ENCODE measurements around the gene LRRC8D. TPM values are rescaled to one million over a fixed set of nuclear protein-coding genes. Genes with fewer than 3 reads are reported as not detected.

Gene LRRC8D
- total and polyA plus RNA-seq, 11 donors, result 2.1 to 16.5 (median 8.0) TPM

DNA sequence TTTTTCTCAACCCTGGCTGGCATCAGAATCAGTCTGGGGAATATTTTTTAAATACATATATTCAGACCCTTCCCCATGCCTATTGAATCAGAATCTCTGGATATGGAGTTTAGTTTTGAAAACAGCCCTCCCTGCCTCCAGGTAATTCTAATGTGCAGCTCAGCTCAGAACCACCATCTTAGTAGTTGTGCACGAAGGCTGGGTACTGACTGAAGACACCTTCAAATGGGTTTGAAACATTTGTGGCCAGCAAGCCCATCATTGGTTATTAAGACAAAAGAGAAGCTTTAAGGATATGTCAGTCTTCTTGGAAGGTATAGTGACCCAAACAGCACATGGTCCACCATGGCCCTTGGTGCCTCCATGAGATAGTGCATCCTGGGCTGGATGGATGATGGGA, 7.1 kb downstream of the LRRC8D start:
- no peak overlapping the region for H3K4me3 ChIP-seq
- ATAC-seq, result no peak
- H3K4me1 ChIP-seq, result peaks cover 0 to 44% (median 12%) of the 10 kb centered on the region in 12 donors
- no peaks in the 10 kb centered on the region for H3K9me3 ChIP-seq
- no peaks in the 10 kb centered on the region for H3K27me3 ChIP-seq
- no peak overlapping the region for H3K27ac ChIP-seq
- TF ChIP-seq, protein P1, sequence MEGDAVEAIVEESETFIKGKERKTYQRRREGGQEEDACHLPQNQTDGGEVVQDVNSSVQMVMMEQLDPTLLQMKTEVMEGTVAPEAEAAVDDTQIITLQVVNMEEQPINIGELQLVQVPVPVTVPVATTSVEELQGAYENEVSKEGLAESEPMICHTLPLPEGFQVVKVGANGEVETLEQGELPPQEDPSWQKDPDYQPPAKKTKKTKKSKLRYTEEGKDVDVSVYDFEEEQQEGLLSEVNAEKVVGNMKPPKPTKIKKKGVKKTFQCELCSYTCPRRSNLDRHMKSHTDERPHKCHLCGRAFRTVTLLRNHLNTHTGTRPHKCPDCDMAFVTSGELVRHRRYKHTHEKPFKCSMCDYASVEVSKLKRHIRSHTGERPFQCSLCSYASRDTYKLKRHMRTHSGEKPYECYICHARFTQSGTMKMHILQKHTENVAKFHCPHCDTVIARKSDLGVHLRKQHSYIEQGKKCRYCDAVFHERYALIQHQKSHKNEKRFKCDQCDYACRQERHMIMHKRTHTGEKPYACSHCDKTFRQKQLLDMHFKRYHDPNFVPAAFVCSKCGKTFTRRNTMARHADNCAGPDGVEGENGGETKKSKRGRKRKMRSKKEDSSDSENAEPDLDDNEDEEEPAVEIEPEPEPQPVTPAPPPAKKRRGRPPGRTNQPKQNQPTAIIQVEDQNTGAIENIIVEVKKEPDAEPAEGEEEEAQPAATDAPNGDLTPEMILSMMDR (IDR thresholded peaks at IDR 0.05), result no peak
- no peak for TF ChIP-seq POLR2A (IDR thresholded peaks at IDR 0.05)
- intact Hi-C loops (cut with DNase I), result no loop called here
- 99 to 100% (median 100%) methylated on average over 1 of the region's 1 CpG for WGBS, 4 donors
- DNase-seq, result no peak
- no peaks in the 10 kb centered on the region for H3K36me3 ChIP-seq

DNA sequence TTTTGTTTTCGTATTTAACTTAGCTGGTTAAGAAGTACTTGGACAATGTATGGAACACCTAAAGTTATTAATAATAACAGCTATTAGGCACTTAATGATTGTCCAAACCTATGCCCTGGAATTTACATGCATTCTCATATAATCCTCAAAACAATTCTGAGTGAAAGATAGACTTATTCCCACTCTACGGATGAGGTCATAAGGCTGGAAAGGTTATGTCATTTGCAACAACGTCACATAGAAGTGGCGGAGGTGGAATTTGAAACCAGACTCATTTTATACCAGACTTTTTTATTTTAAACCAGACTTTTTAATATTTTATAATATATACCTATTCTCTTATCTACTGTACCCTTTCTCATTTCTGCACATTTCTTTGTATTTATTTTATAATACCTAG, 8.4 kb downstream of the LRRC8D start:
- Histone ChIP-seq H3K4me1 (peaks cover 0 to 33% (median 2%) of the 10 kb centered on the region in 12 donors), H3K9me3 (no peaks in the 10 kb centered on the region), H3K36me3 (no peaks in the 10 kb centered on the region), H3K4me3 (no peak overlapping the region), H3K27ac (no peak overlapping the region), H3K27me3 (no peaks in the 10 kb centered on the region)
- intact Hi-C loops (cut with DNase I), result no loop called here
- TF ChIP-seq, protein P1 (IDR thresholded peaks at IDR 0.05), result no peak
- TF ChIP-seq POLR2A (IDR thresholded peaks at IDR 0.05), result no peak
- DNase-seq, result no peak
- 97% methylated on average over 4 of the region's 4 CpGs for WGBS, 4 donors
- no peak for ATAC-seq

DNA sequence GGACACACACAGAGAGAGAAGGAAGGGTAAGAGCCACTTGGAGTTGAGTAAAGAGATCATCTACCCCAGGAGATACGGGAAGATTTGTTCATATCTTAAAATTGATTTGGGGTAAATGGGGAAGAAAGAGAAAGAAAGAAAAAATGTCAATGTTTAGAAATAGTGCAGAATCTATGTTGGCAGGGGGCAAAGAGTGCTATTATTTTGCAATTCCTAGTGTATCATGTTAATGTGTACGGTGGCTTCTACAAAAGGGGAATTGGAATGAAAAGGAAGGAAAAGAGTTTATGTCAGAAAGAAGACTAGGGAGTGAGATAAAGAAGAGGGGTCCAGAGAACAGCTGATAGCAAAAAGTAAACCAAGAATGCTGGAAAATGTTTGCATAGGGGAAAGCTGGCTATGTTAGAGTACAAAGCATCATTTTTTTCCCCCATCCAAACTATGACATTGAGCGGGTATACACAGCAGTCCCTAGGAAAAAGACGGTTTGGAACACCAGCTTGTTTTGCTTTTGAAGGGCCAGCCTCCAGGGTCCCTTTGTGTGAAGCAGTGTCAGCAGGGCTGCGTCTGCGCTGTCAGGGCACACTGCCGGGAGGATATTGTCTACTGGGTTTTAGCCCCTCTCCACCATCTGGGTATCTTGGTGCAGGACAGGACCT, 10.8 kb downstream of the LRRC8D start:
- no peak for DNase-seq
- Histone ChIP-seq H3K4me3 (no peak overlapping the region), H3K27me3 (no peaks in the 10 kb centered on the region), H3K27ac (no peak overlapping the region), H3K36me3 (no peaks in the 10 kb centered on the region), H3K9me3 (no peaks in the 10 kb centered on the region), H3K4me1 (peaks cover 0 to 38% (median 8%) of the 10 kb centered on the region in 12 donors)
- TF ChIP-seq, protein P1 (IDR thresholded peaks at IDR 0.05), result no peak
- no peak for TF ChIP-seq POLR2A (IDR thresholded peaks at IDR 0.05)
- intact Hi-C loops (cut with DNase I), result no loop called here
- WGBS, 4 donors, result 70 to 81% (median 71%) methylated on average over 6 to 7 of the region's 7 CpGs
- no peak for ATAC-seq

DNA sequence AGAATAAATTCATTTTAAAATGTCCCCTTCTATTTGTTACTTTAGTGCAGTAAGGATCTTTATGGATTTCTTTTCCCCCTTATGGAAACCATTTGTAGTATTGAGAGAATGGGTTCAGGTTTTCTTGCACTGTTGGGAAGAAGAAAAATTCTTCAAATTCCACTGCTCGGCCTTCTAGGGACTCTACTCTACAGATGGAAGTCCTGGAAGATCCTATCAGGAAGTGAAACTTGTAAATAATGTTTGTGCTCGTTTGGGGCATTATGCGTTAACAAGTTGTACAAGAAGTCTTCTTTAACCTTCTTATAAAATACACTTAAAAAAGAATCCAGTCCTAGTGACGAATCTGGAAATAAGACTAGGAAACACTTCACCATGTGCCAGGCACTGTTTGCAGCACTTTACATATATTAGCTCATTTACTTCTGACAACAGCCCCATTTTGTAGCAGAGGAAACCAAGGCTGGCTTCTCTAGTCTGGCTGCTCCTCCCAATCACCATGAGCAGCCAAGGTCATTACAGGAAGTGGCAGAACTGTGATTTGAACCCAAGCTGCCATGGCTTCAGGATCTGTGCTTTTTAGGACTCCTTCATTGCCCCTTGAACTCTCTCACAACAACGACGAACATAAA, 11.8 kb downstream of the LRRC8D start:
- no peak for ATAC-seq
- no peaks in the 10 kb centered on the region for H3K27me3 ChIP-seq
- TF ChIP-seq, protein P1 (IDR thresholded peaks at IDR 0.05), result no peak
- no peak for TF ChIP-seq POLR2A (IDR thresholded peaks at IDR 0.05)
- intact Hi-C loops (cut with DNase I), result no loop called here
- no peak for DNase-seq
- no peak overlapping the region for H3K4me3 ChIP-seq
- no peaks in the 10 kb centered on the region for H3K9me3 ChIP-seq
- WGBS, 4 donors, result 60 to 74% (median 66%) methylated on average over 6 of the region's 6 CpGs
- no peaks in the 10 kb centered on the region for H3K36me3 ChIP-seq
- peak overlapping the region in 1 of 12 donors; percentile 27 for H3K27ac ChIP-seq
- H3K4me1 ChIP-seq, result peaks cover 0 to 42% (median 11%) of the 10 kb centered on the region in 12 donors

Measured in heart left ventricle (tissue), 16 donors.